Measurements from ENCODE around the gene ZDHHC17. TPM values are rescaled to one million over a fixed set of nuclear protein-coding genes. Genes with fewer than 3 reads are reported as not detected.

Gene ZDHHC17
- polyA plus RNA-seq, 1 of the 3 experiments (the other 2 are of a cell fraction): 28.6 TPM

DNA sequence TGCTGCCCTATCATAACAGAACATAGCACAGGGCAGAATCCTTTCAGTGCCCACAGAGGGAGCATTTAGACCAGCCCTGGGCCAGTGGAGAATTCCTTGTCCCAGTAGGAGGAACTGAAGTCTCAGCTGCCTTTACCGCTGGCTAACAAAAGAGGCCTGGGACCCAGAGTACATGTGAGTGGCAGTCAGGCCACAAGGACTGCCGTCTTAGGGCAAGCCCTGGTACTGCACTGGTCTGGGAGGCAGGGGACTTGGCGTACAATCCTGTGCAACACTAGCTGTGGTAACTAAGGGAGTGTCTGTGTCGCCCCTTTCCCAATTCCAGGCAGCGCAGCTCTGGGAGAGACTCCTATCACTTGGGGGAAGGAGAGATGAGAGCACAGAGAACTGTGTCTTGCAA lies 131.9 kb downstream of the ZDHHC17 start:
- ChIA-PET CTCF (no interaction called here), POLR2A (no interaction called here)
- 80% methylated on average over 2 of the region's 5 CpGs for WGBS (ENCODE audit: low lambda C conversion rate)
- no peak for DNase-seq
- H3K27ac ChIP-seq (ENCODE audit: low read depth in 2 of 2, low read length in 1 of 2): no peak overlapping the region
- H3K4me1 ChIP-seq (ENCODE audit: control insufficient read depth in 1 of 2, insufficient read depth in 2 of 2, low read depth in 1 of 2, low read length in 1 of 2): peaks cover 0 to 2% of the 10 kb centered on the region in 2 experiments; a peak in 2 of 4 replicates
- no peak overlapping the region for H3K9ac ChIP-seq
- no peaks in the 10 kb centered on the region for H4K20me1 ChIP-seq (ENCODE audit: insufficient read depth)
- H3K4me3 ChIP-seq (ENCODE audit: low read depth in 2 of 2, low read length in 1 of 2): no peak overlapping the region
- peaks cover 4% of the 10 kb centered on the region for H3K9me3 ChIP-seq
- TF ChIP-seq FOXJ3 (CRISPR knock-in tag; IDR thresholded peaks at IDR 0.05) (no peak), TCF12 (IDR thresholded peaks at IDR 0.05) (no peak), RCOR1 (IDR thresholded peaks at IDR 0.05; ENCODE audit: low read length) (no peak), PBX3 (IDR thresholded peaks at IDR 0.05) (no peak), SMC3 (IDR thresholded peaks at IDR 0.05; ENCODE audit: low read depth, low read length) (no peak), IRF3 (IDR thresholded peaks at IDR 0.05; ENCODE audit: low read depth, low read length) (no peak), CTCF (IDR thresholded peaks at IDR 0.05) (no peak), GATA2 (CRISPR knock-in tag; IDR thresholded peaks at IDR 0.05) (no peak), TAF1 (IDR thresholded peaks at IDR 0.05; ENCODE audit: borderline replicate concordance, low read depth, low read length) (no peak), RXRA (IDR thresholded peaks at IDR 0.05; ENCODE audit: borderline replicate concordance, low read depth) (no peak)
- no peaks in the 10 kb centered on the region for H3K27me3 ChIP-seq (ENCODE audit: insufficient read depth)
- H3K9me2 ChIP-seq: no peaks in the 10 kb centered on the region
- H3K36me3 ChIP-seq (replicated peaks in 1 of 2; ENCODE audit: control insufficient read depth in 1 of 2, insufficient read depth in 2 of 2, low read length in 1 of 2): no peaks in the 10 kb centered on the region
- H3F3A ChIP-seq (replicated peaks; ENCODE audit: insufficient read depth): no peaks in the 10 kb centered on the region
- H2AFZ ChIP-seq (ENCODE audit: low read depth): no peak overlapping the region
- H3K4me2 ChIP-seq: no peak overlapping the region
- no peaks in the 10 kb centered on the region for H3K79me2 ChIP-seq (ENCODE audit: insufficient read depth)

DNA sequence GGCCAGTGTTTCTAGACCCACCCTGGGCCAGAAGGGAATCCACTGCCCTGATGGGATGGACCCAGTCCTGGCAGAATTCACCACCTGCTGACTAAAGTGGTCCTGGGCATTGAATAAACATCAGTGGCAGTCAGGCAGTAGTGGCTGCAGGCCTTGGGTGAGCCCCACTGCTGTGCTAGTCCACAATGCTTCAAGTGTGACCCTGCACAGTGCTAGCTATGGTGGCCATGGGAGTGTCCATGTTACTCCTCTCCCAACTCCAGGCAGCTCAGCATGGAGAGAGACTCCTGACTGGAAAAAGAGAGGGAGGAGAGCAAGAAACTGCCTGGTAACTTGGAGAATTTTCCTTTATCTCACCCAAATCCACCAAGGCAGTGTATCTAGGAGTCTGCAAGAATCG lies 132.4 kb downstream of the ZDHHC17 start:
- 73% methylated on average over 1 of the region's 1 CpG for WGBS (ENCODE audit: low lambda C conversion rate)
- Histone ChIP-seq H3K79me2 (ENCODE audit: insufficient read depth) (no peaks in the 10 kb centered on the region), H4K20me1 (ENCODE audit: insufficient read depth) (no peaks in the 10 kb centered on the region), H3K4me2 (no peak overlapping the region), H3K9me2 (no peaks in the 10 kb centered on the region), H3K9ac (no peak overlapping the region), H3K27me3 (ENCODE audit: insufficient read depth) (no peaks in the 10 kb centered on the region), H2AFZ (ENCODE audit: low read depth) (no peak overlapping the region), H3F3A (replicated peaks; ENCODE audit: insufficient read depth) (no peaks in the 10 kb centered on the region), H3K4me3 (ENCODE audit: low read depth in 2 of 2, low read length in 1 of 2) (no peak overlapping the region), H3K9me3 (peaks cover 4% of the 10 kb centered on the region), H3K4me1 (ENCODE audit: control insufficient read depth in 1 of 2, insufficient read depth in 2 of 2, low read depth in 1 of 2, low read length in 1 of 2) (peaks cover 0 to 2% of the 10 kb centered on the region in 2 experiments; a peak in 2 of 4 replicates), H3K36me3 (replicated peaks in 1 of 2; ENCODE audit: control insufficient read depth in 1 of 2, insufficient read depth in 2 of 2, low read length in 1 of 2) (no peaks in the 10 kb centered on the region), H3K27ac (ENCODE audit: low read depth in 2 of 2, low read length in 1 of 2) (no peak overlapping the region)
- DNase-seq: no peak
- TF ChIP-seq ELF1 (IDR thresholded peaks at IDR 0.05) (no peak), RXRA (IDR thresholded peaks at IDR 0.05; ENCODE audit: borderline replicate concordance, low read depth) (no peak), FOSL2 (IDR thresholded peaks at IDR 0.05; ENCODE audit: borderline replicate concordance, low read depth) (no peak), USF1 (IDR thresholded peaks at IDR 0.05; ENCODE audit: borderline replicate concordance, low read depth) (no peak), CHD2 (IDR thresholded peaks at IDR 0.05; ENCODE audit: low read length, partially characterized antibody) (no peak), EZH2phosphoT487 (IDR thresholded peaks at IDR 0.05; ENCODE audit: borderline replicate concordance, low read depth) (no peak), MEF2A (IDR thresholded peaks at IDR 0.05; ENCODE audit: borderline replicate concordance, low read depth) (no peak), MAX (IDR thresholded peaks at IDR 0.05; ENCODE audit: low read depth) (no peak), MXI1 (IDR thresholded peaks at IDR 0.05; ENCODE audit: low read depth, low read length) (no peak), JUND (IDR thresholded peaks at IDR 0.05) (no peak), IRF3 (IDR thresholded peaks at IDR 0.05; ENCODE audit: low read depth, low read length) (no peak), YY1 (IDR thresholded peaks at IDR 0.05; ENCODE audit: low read depth) (no peak), FOXJ3 (CRISPR knock-in tag; IDR thresholded peaks at IDR 0.05) (no peak)
- ChIA-PET CTCF (no interaction called here), POLR2A (no interaction called here)

Data from SK-N-SH (cell line).